Stimulated activated CD4-positive, alpha-beta T cell treated with anti-CD3 and anti-CD28 coated beads, Interleukin-1b, Interleukin-23, amount 100 ng/mL, for 4 hours (primary cell): ENCODE data around the gene CT83.

Experiments used
- DNase-seq, 2 donors: peaks; one replicate each; pipeline ENCODE4 v3.0.0-alpha.2; 2020; ENCODE audit warnings: low read depth in 2 of 2

CT83 gene, protein sequence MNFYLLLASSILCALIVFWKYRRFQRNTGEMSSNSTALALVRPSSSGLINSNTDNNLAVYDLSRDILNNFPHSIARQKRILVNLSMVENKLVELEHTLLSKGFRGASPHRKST

GRCh38 chrX:116462822-116463221 is at the start of gene CT83:
Gene CT83 (minus strand): TSS chrX:116462976. CDS start chrX:116462856, 120 bp downstream.
- DNase-seq, result no peak

DNA sequence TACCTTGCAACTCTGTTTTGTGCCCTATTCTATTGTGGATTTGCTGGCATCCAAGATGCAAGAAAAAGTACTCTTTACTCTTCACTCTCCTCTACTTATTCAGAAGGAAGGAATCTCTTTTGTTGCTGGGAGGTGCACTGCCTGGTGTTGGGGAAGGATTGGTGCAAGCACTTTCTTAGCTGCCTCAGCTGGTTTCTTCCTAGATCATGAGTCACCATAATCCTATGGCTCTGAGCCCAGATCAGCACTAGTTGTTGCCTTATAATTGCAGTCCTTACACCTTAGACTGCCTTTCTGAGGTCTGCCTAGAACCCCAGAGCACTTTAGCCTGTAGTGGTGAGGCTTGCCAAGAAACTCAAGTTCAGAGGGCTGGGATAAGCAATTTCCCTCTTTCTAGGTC is 37.0 kb upstream of the CT83 start:
- DNase-seq, result no peak

GRCh38 chrX:116493271-116493670 is 30.5 kb upstream of the CT83 start:
- DNase-seq, result no peak

DNA sequence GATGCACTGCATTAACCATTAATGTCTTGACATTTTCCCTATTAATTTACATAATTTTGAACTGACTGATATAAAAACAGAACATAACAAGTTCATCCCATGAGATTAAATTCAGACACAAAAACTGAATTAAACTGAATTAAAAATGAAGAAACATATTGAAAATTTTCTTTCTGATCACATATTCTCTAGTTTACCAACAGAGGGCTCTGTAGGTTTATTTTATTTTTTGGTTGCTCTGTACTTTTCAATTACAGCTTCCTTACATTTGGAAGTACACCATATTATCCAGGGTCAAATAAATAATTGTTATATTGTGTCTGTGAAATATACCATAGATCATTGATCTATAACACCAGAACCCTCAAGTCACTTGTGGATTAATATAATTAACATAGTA is 27.3 kb upstream of the CT83 start:
- no peak for DNase-seq

GRCh38 chrX:116480059-116480458 is 17.3 kb upstream of the CT83 start:
- no peak for DNase-seq

GRCh38 chrX:116449156-116449555 is 13.6 kb downstream of the CT83 start:
- no peak for DNase-seq

GRCh38 chrX:116436358-116436816 is 26.4 kb downstream of the CT83 start, which contains the start of gene SLC6A14:
Gene SLC6A14 (plus strand): TSS chrX:116436606. CDS start chrX:116436710, 104 bp downstream.
- no peak for DNase-seq

DNA sequence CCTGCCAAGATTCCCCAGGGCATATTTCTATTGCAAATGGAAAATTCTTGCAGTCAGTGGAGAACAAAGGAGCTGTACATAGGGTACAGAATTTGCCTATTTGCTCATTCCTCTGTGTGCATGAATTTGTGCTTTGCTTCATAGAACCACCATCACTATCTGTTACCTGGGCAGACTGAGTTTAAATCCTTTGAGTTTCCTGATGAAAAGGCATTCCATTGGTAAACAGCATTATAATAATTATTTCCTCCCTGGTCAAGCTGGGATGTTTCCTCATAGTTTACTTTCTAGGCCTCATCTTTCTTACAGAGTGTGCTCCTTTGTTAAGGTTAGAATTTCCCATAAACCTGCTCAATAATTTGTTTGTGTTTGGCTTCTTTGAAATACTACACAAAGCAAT is 27.2 kb downstream of the CT83 start:
- no peak for DNase-seq

GRCh38 chrX:116427978-116428377 is 34.8 kb downstream of the CT83 start:
- no peak for DNase-seq

GRCh38 chrX:116417968-116418367 is 44.8 kb downstream of the CT83 start:
- no peak for DNase-seq

- no peak for DNase-seq
Observed at GRCh38 chrX:116417214-116417613, 45.6 kb downstream of the CT83 start.

DNA sequence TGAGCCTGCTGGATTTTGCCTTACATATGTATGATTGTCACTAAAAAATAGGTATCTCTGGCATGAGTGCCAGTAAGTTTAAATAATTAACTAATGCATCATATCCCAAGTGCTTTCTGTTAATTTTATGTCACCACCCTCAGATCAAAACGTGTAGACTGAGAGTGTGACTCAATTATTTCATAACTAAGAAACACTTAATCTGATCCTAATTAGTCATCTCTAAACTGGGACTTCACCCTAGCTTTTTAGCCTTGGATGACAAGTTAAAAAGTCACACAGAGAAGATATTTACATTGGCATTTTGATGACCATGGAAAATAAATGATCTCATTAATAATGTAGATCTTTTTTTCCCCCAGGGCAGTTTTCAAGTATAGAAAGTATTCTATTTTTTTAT is 49.5 kb downstream of the CT83 start:
- DNase-seq, result no peak
